GM12872 (cell line): ENCODE data around the gene AKAP13.

Source experiments
- TF ChIP-seq, protein P1 (sequence below): IDR thresholded peaks from 3 replicates; pipeline ENCODE4 v1.5.1; 2011; ENCODE audit warnings: low read depth, mild to moderate bottlenecking, low read length, moderate library complexity; ENCODE audit not compliant: insufficient read depth

Gene AKAP13

DNA sequence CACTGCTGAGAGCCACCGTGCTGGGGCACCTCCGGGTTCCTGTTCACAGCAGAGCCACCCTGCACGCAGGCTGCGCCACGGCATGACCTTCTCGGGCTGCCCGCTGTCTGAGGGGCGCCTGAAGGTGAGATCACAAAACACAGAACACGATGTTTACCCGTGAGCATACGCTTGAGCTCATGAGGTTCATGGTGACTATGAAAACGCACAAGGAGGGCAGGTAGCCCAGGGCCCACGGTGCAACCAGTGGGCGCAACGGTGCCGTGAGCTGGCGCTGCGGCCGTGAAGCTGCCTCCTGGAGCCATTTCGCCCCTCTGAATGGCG, 378.2 kb downstream of the AKAP13 start:
- TF ChIP-seq, protein P1, sequence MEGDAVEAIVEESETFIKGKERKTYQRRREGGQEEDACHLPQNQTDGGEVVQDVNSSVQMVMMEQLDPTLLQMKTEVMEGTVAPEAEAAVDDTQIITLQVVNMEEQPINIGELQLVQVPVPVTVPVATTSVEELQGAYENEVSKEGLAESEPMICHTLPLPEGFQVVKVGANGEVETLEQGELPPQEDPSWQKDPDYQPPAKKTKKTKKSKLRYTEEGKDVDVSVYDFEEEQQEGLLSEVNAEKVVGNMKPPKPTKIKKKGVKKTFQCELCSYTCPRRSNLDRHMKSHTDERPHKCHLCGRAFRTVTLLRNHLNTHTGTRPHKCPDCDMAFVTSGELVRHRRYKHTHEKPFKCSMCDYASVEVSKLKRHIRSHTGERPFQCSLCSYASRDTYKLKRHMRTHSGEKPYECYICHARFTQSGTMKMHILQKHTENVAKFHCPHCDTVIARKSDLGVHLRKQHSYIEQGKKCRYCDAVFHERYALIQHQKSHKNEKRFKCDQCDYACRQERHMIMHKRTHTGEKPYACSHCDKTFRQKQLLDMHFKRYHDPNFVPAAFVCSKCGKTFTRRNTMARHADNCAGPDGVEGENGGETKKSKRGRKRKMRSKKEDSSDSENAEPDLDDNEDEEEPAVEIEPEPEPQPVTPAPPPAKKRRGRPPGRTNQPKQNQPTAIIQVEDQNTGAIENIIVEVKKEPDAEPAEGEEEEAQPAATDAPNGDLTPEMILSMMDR: no peak

DNA sequence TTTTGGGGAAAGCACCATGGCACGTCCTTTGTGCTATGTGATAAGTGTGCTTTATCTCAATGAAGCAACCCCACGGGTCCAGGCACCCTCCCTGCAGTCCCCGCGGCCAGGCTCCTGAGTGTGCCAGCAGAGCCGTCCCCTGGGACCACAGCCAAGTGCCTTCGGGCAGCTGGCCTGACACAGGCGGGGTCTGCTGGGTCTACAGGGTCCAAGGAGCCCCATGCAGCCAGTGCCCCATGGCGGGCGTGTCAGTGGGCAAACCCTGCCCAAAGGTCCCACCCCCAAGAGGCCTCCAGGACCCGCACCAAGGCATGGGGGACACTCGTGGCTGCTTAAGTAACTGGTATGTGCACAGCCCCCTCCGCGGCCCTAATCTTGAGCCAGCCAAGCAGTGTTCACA, 379.0 kb downstream of the AKAP13 start:
- TF ChIP-seq, protein P1: no peak

DNA sequence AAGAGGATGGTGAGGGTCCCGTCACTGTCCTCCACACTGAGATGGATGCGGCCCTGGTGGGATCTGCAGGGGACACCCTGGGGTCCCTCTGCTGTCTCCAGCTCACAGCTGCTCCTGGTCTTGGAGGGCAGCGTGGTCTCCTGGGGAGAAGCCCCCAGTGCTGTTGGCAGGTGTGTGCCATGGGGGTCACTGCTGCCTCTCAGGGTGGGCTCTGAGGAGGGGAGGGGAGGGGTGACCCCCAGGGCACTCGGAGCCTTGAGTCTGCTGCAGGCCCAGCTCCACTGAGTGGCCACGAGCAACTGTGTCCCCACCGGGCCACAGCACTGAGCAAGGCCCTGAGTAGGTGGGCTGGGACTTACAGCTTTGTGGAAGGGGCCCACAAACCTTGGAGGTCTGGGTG, 379.6 kb downstream of the AKAP13 start:
- TF ChIP-seq, protein P1: no peak

DNA sequence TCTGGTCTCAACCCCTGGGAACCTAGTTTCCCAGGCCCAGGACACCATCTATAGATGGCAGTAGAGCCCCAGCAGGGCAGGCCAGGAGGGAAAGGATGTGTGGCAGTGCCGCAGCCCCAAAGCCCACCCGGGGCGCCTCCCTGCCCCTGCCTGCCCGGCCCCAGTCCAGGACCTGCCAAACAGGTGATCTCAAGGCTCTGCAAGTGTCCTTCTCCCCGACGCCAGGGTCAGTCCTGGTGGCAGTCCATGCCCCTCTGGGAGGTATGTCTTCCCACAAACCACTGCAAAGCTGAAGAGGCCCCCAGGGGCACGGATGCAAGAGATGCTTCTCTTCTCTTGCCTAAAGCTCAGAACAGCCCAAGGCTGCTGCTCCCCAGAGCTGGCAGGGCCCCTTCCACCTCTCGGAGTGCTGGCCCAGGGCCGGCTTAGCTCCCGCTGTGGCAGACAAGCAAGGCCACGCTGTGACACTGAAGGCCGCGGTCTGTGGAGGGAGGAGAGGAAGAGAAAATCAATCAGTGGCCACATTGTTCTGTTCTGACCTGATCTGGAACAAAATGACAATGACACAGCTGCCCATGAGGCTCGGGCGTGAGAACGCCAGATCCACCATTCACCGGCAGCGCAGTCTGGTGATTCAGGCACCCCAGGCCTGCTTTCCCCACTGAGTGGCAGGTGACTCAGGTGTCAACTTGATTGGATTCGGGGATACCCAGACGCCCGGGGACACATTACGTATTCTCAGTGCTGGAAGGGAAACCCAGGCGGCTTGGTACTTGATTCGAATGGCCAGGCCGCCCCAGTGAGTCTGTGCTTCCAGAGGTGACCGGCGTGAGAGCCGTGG, 380.3 kb downstream of the AKAP13 start:
- TF ChIP-seq, protein P1: no peak

DNA sequence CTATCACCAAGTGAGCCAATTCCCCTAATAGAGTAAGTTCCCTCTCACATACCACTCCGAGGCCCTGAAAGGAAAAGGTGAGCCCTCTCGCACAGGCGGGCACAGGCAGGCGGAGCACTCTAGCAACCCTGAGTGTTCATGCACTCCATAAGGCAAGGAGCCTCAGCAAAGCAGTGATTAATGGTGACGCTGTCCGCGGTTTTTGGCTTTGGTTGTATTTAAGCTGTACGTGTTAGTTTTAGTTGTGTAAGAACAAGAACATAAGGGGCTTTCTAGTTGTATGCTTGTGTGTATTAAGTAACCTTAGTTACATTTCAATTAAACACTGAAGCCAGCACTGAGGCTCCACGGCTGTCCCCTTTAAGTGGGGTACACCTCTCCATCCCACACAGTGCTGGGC, 381.2 kb downstream of the AKAP13 start:
- TF ChIP-seq, protein P1: no peak

DNA sequence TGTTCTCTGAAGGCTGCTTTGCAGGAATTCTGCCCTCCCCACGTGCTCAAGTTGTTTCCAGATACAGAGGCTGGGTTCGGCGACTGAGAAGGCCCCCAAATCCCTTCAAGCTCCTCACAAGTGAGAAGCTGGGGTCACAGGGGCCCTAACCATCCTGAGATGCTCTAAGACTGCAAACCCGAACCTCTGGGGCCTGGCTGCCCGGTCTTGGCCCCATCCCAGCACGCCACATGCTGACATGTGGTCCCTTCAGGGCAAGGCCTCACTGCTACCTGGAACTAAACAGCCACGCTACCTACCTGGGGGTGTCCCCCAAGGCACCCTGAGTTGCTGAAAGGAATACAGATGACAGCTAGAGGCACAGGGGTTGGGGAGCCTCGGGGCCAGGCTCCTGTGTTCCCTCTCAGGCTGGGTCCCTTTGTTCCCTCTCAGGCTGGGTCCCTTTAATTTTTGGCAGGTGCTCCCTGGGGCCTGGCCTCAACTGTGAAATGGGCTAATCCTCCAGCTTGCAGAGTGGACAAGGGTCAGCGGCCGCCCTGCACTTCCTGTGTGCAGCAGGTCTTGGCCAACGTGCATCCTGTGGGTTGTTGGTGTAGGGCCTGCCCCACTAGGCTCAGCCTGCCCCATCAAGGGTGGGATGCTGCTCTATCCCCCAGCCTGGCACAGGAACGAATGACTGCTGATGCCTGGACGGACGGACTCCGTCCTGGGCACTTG, 381.8 kb downstream of the AKAP13 start:
- TF ChIP-seq, protein P1: no peak

DNA sequence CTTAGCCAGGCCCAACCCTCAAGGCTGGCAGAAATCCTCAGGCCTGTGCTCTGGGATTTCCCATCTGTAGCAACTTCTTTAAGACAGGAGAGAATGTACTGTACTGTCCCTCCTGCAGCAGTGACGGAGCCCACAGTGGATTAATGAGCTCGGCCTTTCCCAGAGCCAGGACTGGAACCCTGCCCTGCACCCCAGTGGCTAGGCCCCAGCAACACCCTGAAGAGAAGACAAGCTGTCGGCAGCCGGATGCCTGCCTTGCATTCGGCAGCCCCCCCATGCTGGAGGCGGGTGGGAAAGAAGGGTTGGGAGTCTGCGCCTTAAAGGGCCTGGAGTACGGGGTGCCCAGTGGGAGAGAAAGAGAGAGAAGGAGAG, 382.3 kb downstream of the AKAP13 start:
- TF ChIP-seq, protein P1: no peak
